OCI-M2 (cell line): Measurements from ENCODE around the gene CFAP92.
A peak's percentile ranks its signal among the peaks of the same experiment; 100 is the strongest.

ENCODE experiments used
- DNase-seq: peaks from one replicate; lab custom pipeline; 2025; ENCODE audit not compliant: unreplicated experiment; lab: John Stamatoyannopoulos, UW

The CFAP92 gene

GRCh38 chr3:129025691-129026435 lies 32.0 kb upstream of the CFAP92 start:
- no peak for DNase-seq

GRCh38 chr3:129025108-129025507 lies 31.2 kb upstream of the CFAP92 start:
- no peak for DNase-seq

GRCh38 chr3:129023909-129024308 lies 30.0 kb upstream of the CFAP92 start:
- DNase-seq = no peak

- no peak for DNase-seq
These were observed 29.1 kb upstream of the CFAP92 start for GRCh38 chr3:129023008-129023358.

GRCh38 chr3:129022114-129023007 lies 28.5 kb upstream of the CFAP92 start:
- DNase-seq = no peak

GRCh38 chr3:129021140-129021551 lies 27.3 kb upstream of the CFAP92 start:
- no peak for DNase-seq

GRCh38 chr3:129020691-129021090 lies 26.8 kb upstream of the CFAP92 start:
- no peak for DNase-seq

- no peak for DNase-seq
These were observed 25.4 kb upstream of the CFAP92 start for GRCh38 chr3:129019266-129019665.

GRCh38 chr3:129018751-129019150 lies 24.9 kb upstream of the CFAP92 start:
- DNase-seq = no peak

GRCh38 chr3:129018271-129018670 lies 24.4 kb upstream of the CFAP92 start:
- DNase-seq = no peak

GRCh38 chr3:129017484-129017899 lies 23.6 kb upstream of the CFAP92 start:
- no peak for DNase-seq

- DNase-seq = peak; percentile 67
These were observed 23.0 kb upstream of the CFAP92 start for GRCh38 chr3:129016720-129017483.

- no peak for DNase-seq
These were observed 22.5 kb upstream of the CFAP92 start for GRCh38 chr3:129016356-129016719.

GRCh38 chr3:129015388-129016105 lies 21.7 kb upstream of the CFAP92 start:
- DNase-seq = no peak

GRCh38 chr3:129014793-129015345 lies 21.0 kb upstream of the CFAP92 start:
- no peak for DNase-seq

- no peak for DNase-seq
These were observed 20.3 kb upstream of the CFAP92 start for GRCh38 chr3:129014148-129014547.

- DNase-seq = no peak
These were observed 19.6 kb upstream of the CFAP92 start for GRCh38 chr3:129013491-129013891.

GRCh38 chr3:129010310-129010956 lies 16.6 kb upstream of the CFAP92 start:
- no peak for DNase-seq

- no peak for DNase-seq
These were observed 15.4 kb upstream of the CFAP92 start for GRCh38 chr3:129009266-129009665.

- no peak for DNase-seq
These were observed 13.9 kb upstream of the CFAP92 start for GRCh38 chr3:129007792-129008191.
